Measurements from ENCODE around the gene STC2. TPM values are rescaled to one million over a fixed set of nuclear protein-coding genes. Genes with fewer than 3 reads are reported as not detected.
"Not testable (repeated sequence)": the region's sequence is repeated elsewhere in the genome, so short reads cannot be mapped to it uniquely, and the experiment has no call there.

Gene STC2, protein sequence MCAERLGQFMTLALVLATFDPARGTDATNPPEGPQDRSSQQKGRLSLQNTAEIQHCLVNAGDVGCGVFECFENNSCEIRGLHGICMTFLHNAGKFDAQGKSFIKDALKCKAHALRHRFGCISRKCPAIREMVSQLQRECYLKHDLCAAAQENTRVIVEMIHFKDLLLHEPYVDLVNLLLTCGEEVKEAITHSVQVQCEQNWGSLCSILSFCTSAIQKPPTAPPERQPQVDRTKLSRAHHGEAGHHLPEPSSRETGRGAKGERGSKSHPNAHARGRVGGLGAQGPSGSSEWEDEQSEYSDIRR
- total RNA-seq, result 10 to 100 TPM in 1 of 5 experiments, not detected in 4; 28.3 TPM
- polyA plus RNA-seq, result not detected
- total RNA-seq, result not detected

DNA sequence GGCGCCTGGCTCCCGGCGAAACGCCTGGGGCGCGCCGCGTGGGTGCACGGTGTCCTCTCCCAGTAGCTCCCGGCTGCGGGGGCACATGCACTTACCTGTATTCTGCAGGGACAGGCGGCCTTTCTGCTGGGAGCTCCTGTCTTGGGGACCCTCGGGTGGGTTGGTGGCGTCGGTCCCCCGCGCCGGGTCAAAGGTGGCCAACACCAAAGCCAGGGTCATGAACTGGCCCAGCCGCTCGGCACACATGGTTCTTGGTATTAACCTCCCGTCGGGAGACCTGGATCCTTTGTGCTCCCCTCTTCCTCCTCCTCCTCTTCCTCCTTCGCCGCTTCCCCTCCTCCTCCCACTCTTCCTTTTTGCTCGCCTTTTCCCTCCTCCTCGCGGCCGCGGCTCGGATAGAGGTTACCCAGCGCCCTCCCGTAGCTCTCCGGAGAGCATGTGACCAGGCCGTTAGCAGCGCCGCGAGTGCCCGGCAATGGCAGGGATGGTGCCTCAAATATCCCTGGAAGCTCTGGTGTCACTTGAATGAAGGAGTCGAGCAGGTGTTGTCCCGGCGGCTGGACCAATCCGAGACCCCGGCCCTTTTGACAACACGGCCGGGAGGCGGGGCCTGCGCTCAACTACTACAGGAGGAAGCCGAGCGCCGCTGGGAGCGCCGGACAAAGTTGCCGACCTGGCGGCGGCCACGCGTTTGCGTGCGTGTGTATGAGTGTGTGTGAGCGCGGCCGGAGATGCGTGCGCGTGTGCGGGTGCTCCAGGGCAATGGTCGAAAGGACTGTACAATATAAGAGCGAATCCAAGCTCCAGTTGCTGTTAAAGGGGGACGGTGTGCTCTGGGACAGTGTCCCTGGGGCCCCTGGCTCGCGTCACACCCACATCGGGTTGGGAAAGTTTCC lies at the start of gene STC2:
Gene STC2 (minus strand): TSS at position 467 of the 896 bp plus-strand sequence. CDS start 221 bp downstream, at position 246.
- Mint-ChIP-seq H3K27ac (peak within 1 kb of the TSS in 1 of 9 donors; percentile 94), H3K4me3 (peak within 1 kb of the TSS; percentile 17 to 100 (median 73)), H3K4me1 (peaks cover 10 to 64% (median 40%) of the 10 kb centered on the region in 7 donors), H3K36me3 (peaks cover 0 to 27% (median 0%) of the 10 kb centered on the region in 5 donors), H3K9me3 (peaks cover 0 to 2% (median 0%) of the 10 kb centered on the region in 11 donors), H3K27me3 (peaks cover 5 to 79% (median 73%) of the 10 kb centered on the region in 5 donors)
- peaks cover 0 to 11% of the 10 kb centered on the region in 2 donors for H3K27me3 ChIP-seq (ENCODE audit: control insufficient read depth in 2 of 2, insufficient read depth in 2 of 2, low read length in 2 of 2)
- POLR2A ChIA-PET, result no interaction called here
- CTCF ChIA-PET, result no interaction called here
- no peaks in the 10 kb centered on the region for H3K9me3 ChIP-seq (ENCODE audit: control insufficient read depth in 2 of 3, low read length in 3 of 3)
- ATAC-seq, result no peak
- DNase-seq, result peak in 1 of 9 donors; percentile 79
- intact Hi-C loops (cut with micrococcal nuclease), result loop anchor here in 1 of 2 donors (1.0 to 10.0 kb wide), 4 partner anchors 288 to 1943 kb away; partner anchors contain the start of genes BOD1, DUSP1, NPM1 and STK10
- no peak within 1 kb of the TSS for H3K27ac ChIP-seq (ENCODE audit: low read depth, low read length)
- H3K36me3 ChIP-seq (ENCODE audit: control insufficient read depth in 2 of 3, insufficient read depth in 3 of 3, low read length in 3 of 3), result no peaks in the 10 kb centered on the region
- H3K4me1 ChIP-seq (ENCODE audit: control insufficient read depth in 2 of 2, insufficient read depth in 2 of 2, low read length in 2 of 2), result no peaks in the 10 kb centered on the region
- H3K4me3 ChIP-seq (ENCODE audit: low read length), result no peak within 1 kb of the TSS

DNA sequence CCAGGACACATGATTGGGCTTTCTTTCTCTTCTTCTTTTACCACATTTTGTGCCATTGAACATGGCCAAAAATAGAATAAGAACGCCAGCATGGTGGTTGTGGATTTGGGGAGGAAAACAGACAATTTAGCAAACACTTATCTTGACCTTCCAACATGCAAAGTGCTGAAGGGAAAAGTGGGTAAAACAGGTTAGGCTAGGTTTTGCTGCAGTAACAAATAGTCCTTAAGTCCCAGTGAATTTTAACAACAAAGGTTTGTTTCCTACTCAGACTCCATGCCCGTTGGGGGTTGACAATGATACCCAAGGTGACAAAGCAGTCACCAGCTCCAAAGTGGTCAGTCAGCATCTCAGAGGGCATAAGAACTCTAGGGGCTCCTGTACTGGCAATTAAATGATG lies 43.2 kb upstream of the STC2 start:
- Histone ChIP-seq H3K27me3 (ENCODE audit: control insufficient read depth in 2 of 2, insufficient read depth in 2 of 2, low read length in 2 of 2) (no peaks in the 10 kb centered on the region), H3K36me3 (ENCODE audit: control insufficient read depth in 2 of 3, insufficient read depth in 3 of 3, low read length in 3 of 3) (no peaks in the 10 kb centered on the region), H3K4me1 (ENCODE audit: control insufficient read depth in 2 of 2, insufficient read depth in 2 of 2, low read length in 2 of 2) (no peaks in the 10 kb centered on the region), H3K27ac (ENCODE audit: low read depth, low read length) (no peak overlapping the region), H3K9me3 (ENCODE audit: control insufficient read depth in 2 of 3, low read length in 3 of 3) (no peaks in the 10 kb centered on the region), H3K4me3 (ENCODE audit: low read length) (no peak overlapping the region)
- ChIA-PET CTCF (no interaction called here), POLR2A (no interaction called here)
- no peak for DNase-seq
- Mint-ChIP-seq H3K27me3 (peaks cover 5 to 53% (median 30%) of the 10 kb centered on the region in 5 donors), H3K4me1 (no peaks in the 10 kb centered on the region), H3K27ac (no peak overlapping the region), H3K4me3 (no peak overlapping the region), H3K36me3 (peaks cover 0 to 9% (median 0%) of the 10 kb centered on the region in 5 donors), H3K9me3 (peaks cover 0 to 42% (median 11%) of the 10 kb centered on the region in 11 donors)
- intact Hi-C loops (cut with micrococcal nuclease), result no loop called here
- no peak for ATAC-seq

DNA sequence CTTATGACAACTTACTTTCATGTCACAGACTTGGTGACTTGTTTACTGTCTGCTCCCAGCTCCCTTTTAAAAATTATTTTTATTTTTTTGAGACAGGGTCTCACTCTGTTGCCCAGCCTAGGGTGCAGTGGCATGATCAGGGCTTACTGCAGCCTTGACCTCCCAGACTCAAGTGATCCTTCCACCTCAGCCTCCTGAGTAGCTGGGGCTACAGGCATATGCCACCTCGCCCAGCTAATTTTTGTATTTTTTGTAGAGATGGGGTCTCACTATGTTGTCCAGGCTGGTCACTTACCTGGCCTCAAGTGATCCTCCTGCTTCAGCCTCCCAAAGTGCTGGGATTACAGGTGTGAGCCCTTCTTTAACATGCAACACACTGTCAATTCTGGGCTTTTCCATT lies 35.2 kb upstream of the STC2 start:
- H3K4me1 Mint-ChIP-seq; H3K36me3 ChIP-seq (ENCODE audit: control insufficient read depth in 2 of 3, insufficient read depth in 3 of 3, low read length in 3 of 3); H3K4me1 ChIP-seq (ENCODE audit: control insufficient read depth in 2 of 2, insufficient read depth in 2 of 2, low read length in 2 of 2); H3K27ac Mint-ChIP-seq; POLR2A ChIA-PET; H3K27ac ChIP-seq (ENCODE audit: low read depth, low read length); ATAC-seq; H3K27me3 ChIP-seq (ENCODE audit: control insufficient read depth in 2 of 2, insufficient read depth in 2 of 2, low read length in 2 of 2); CTCF ChIA-PET; H3K4me3 Mint-ChIP-seq; intact Hi-C loops (cut with micrococcal nuclease); H3K9me3 ChIP-seq (ENCODE audit: control insufficient read depth in 2 of 3, low read length in 3 of 3); DNase-seq; H3K4me3 ChIP-seq (ENCODE audit: low read length); H3K36me3 Mint-ChIP-seq: not testable (repeated sequence)
- peaks cover 1 to 33% (median 12%) of the 10 kb centered on the region in 11 donors for H3K9me3 Mint-ChIP-seq
- peaks cover 13 to 36% (median 15%) of the 10 kb centered on the region in 5 donors for H3K27me3 Mint-ChIP-seq

DNA sequence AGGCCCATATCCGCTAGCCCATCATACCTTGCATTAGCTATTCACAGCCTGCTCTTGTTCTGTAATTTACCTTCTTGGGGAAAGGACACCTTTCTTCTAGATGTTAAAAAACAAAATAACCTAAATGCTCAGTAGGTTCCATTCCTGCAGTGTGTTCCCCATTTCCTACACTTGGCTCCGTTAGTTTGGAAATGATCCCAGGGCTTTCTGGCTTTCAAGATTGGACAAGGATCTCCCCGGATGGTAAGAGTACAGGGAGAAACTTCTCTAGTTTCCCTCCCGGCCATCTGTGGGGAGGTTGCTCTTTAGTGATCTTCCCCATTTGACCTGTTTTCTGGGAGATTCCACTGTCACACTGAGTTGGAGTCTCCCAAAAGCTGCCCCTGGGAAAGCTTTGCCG lies 27.3 kb upstream of the STC2 start:
- ChIA-PET CTCF (no interaction called here), POLR2A (no interaction called here)
- DNase-seq (no peak), ATAC-seq (no peak)
- Histone ChIP-seq H3K27ac (ENCODE audit: low read depth, low read length) (no peak overlapping the region), H3K4me3 (ENCODE audit: low read length) (no peak overlapping the region), H3K36me3 (ENCODE audit: control insufficient read depth in 2 of 3, insufficient read depth in 3 of 3, low read length in 3 of 3) (no peaks in the 10 kb centered on the region), H3K27me3 (ENCODE audit: control insufficient read depth in 2 of 2, insufficient read depth in 2 of 2, low read length in 2 of 2) (no peaks in the 10 kb centered on the region), H3K4me1 (ENCODE audit: control insufficient read depth in 2 of 2, insufficient read depth in 2 of 2, low read length in 2 of 2) (no peaks in the 10 kb centered on the region), H3K9me3 (ENCODE audit: control insufficient read depth in 2 of 3, low read length in 3 of 3) (peaks cover 0 to 4% (median 0%) of the 10 kb centered on the region in 3 experiments)
- no peaks in the 10 kb centered on the region for H3K4me1 Mint-ChIP-seq
- no peak overlapping the region for H3K4me3 Mint-ChIP-seq
- intact Hi-C loops (cut with micrococcal nuclease), result no loop called here
- H3K9me3 Mint-ChIP-seq, result peaks cover 0 to 2% (median 0%) of the 10 kb centered on the region in 11 donors
- H3K27ac Mint-ChIP-seq, result no peak overlapping the region
- peaks cover 10 to 48% (median 26%) of the 10 kb centered on the region in 5 donors for H3K27me3 Mint-ChIP-seq
- no peaks in the 10 kb centered on the region for H3K36me3 Mint-ChIP-seq

DNA sequence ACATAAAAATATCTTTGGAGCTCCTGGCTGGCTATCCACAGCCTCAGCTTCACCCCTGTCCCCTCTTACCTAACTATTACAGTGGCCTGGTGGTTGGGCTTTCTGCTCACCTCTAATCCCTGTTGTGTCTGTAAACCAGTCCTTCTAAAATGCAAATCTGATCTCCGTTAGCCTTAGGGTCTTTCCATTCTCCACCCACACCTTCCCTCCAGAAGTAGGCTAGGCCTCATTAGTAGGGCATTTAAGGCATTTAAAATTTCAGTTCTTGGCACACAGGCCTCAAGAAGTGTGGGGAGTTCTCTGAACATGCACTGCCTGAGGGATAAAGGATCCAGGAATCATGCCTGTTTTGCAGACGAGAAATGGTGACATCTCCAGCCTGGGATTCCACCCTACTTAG lies 26.4 kb upstream of the STC2 start:
- Histone ChIP-seq H3K27me3 (ENCODE audit: control insufficient read depth in 2 of 2, insufficient read depth in 2 of 2, low read length in 2 of 2) (no peaks in the 10 kb centered on the region), H3K9me3 (ENCODE audit: control insufficient read depth in 2 of 3, low read length in 3 of 3) (peaks cover 0 to 4% (median 0%) of the 10 kb centered on the region in 3 experiments), H3K36me3 (ENCODE audit: control insufficient read depth in 2 of 3, insufficient read depth in 3 of 3, low read length in 3 of 3) (no peaks in the 10 kb centered on the region), H3K4me1 (ENCODE audit: control insufficient read depth in 2 of 2, insufficient read depth in 2 of 2, low read length in 2 of 2) (no peaks in the 10 kb centered on the region), H3K4me3 (ENCODE audit: low read length) (no peak overlapping the region), H3K27ac (ENCODE audit: low read depth, low read length) (no peak overlapping the region)
- ATAC-seq (no peak), DNase-seq (no peak)
- Mint-ChIP-seq H3K27me3 (peaks cover 14 to 50% (median 29%) of the 10 kb centered on the region in 5 donors), H3K27ac (no peak overlapping the region), H3K4me1 (no peaks in the 10 kb centered on the region), H3K4me3 (no peak overlapping the region), H3K36me3 (no peaks in the 10 kb centered on the region), H3K9me3 (peaks cover 0 to 2% (median 0%) of the 10 kb centered on the region in 11 donors)
- intact Hi-C loops (cut with micrococcal nuclease), result no loop called here
- ChIA-PET POLR2A (no interaction called here), CTCF (interaction anchor here (0.6 kb wide), 1 partner anchor 218 kb away, joined by 3 read pairs; no protein-coding TSS in a partner anchor)

DNA sequence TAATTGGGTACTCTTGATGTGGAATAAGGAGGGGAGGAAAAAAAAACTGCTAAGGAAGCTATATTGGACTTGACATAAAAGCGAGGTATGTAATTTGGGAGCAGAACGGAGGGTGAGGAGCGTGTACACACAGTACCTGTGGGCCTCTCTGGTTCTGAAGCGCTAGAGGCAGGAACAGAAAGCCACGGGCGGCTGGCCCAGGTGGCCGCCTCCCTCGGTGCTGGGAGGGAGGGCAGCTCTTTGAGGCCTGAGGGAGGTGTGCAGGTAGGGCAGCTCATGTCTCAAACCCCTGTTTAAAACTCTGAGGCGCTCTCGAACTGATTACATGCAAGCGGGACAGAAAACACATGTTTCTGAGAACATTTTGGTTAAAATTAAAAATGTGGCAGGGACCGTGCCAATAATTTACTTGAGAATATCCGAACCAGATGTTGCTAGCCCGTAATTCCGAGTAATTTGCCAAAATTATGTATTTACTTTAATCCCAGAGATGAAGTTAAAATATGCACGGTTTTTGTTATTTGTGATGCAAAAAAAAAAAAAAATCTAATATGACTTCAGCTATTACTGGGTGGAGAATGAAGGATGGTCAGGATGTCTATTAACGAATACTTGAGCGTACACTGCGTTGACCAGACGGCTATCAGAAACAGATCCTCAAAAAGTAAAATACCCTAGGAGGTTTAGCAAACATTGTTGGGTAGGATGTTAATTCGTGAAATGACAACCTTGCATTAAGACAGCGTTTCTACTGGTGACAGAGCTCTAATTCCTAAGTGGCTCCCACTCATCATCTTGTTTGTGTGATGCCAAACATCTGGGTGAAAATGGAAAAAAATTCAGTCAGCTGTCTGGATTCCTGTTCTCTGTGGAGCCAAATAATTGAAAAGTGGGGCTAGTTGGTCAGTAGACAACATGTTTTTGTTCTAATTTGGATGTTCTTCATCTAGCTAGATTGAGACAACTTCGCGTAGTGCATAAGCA lies 24.4 kb upstream of the STC2 start:
- H3K27me3 Mint-ChIP-seq, result peaks cover 10 to 35% (median 26%) of the 10 kb centered on the region in 5 donors
- ATAC-seq, result no peak
- DNase-seq, result no peak
- H3K27ac Mint-ChIP-seq, result no peak overlapping the region
- H3K4me1 Mint-ChIP-seq, result no peaks in the 10 kb centered on the region
- ChIA-PET CTCF (interaction anchor here (0.8 kb wide), 1 partner anchor 64 kb away, joined by 3 read pairs; no protein-coding TSS in a partner anchor), POLR2A (no interaction called here)
- intact Hi-C loops (cut with micrococcal nuclease), result no loop called here
- H3K27ac ChIP-seq (ENCODE audit: low read depth, low read length), result no peak overlapping the region
- H3K36me3 ChIP-seq (ENCODE audit: control insufficient read depth in 2 of 3, insufficient read depth in 3 of 3, low read length in 3 of 3), result no peaks in the 10 kb centered on the region
- no peaks in the 10 kb centered on the region for H3K36me3 Mint-ChIP-seq
- no peaks in the 10 kb centered on the region for H3K4me1 ChIP-seq (ENCODE audit: control insufficient read depth in 2 of 2, insufficient read depth in 2 of 2, low read length in 2 of 2)
- no peak overlapping the region for H3K4me3 ChIP-seq (ENCODE audit: low read length)
- no peaks in the 10 kb centered on the region for H3K27me3 ChIP-seq (ENCODE audit: control insufficient read depth in 2 of 2, insufficient read depth in 2 of 2, low read length in 2 of 2)
- peaks cover 0 to 4% (median 0%) of the 10 kb centered on the region in 3 experiments for H3K9me3 ChIP-seq (ENCODE audit: control insufficient read depth in 2 of 3, low read length in 3 of 3)
- no peaks in the 10 kb centered on the region for H3K9me3 Mint-ChIP-seq
- H3K4me3 Mint-ChIP-seq, result no peak overlapping the region

Measured in naive thymus-derived CD4-positive, alpha-beta T cell (primary cell).